ENCODE measurements around the gene CREBBP.

GRCh38 chr16:3716831-3717234 lies 163.7 kb downstream of the CREBBP start:
- TF ChIP-seq POLR2AphosphoS5 (IDR thresholded peaks at IDR 0.05): no peak
- TF ChIP-seq, protein P1, sequence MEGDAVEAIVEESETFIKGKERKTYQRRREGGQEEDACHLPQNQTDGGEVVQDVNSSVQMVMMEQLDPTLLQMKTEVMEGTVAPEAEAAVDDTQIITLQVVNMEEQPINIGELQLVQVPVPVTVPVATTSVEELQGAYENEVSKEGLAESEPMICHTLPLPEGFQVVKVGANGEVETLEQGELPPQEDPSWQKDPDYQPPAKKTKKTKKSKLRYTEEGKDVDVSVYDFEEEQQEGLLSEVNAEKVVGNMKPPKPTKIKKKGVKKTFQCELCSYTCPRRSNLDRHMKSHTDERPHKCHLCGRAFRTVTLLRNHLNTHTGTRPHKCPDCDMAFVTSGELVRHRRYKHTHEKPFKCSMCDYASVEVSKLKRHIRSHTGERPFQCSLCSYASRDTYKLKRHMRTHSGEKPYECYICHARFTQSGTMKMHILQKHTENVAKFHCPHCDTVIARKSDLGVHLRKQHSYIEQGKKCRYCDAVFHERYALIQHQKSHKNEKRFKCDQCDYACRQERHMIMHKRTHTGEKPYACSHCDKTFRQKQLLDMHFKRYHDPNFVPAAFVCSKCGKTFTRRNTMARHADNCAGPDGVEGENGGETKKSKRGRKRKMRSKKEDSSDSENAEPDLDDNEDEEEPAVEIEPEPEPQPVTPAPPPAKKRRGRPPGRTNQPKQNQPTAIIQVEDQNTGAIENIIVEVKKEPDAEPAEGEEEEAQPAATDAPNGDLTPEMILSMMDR (IDR thresholded peaks at IDR 0.05): no peak
